ENCODE results near the gene CERK. TPM values are rescaled to one million over a fixed set of nuclear protein-coding genes. Genes with fewer than 3 reads are reported as not detected.

CERK gene
- total and polyA plus RNA-seq, 10 donors = 13.7 to 47.1 (median 34.8) TPM

GRCh38 chr22:46672731-46673130 lies 65.3 kb downstream of the CERK start:
- 61 to 81% (median 78%) methylated on average over 17 to 18 of the region's 18 CpGs for WGBS, 5 donors

GRCh38 chr22:46671824-46672432 lies 66.1 kb downstream of the CERK start:
- intact Hi-C loops (cut with DNase I; ENCODE audit: low total_unique reads) = no loop called here
- WGBS, 5 donors = 68 to 84% (median 77%) methylated on average over 17 of the region's 17 CpGs

More at GRCh38 chr22:46672731-46673130, 65.3 kb downstream of the CERK start:
- Histone ChIP-seq H3K4me3 (no peak overlapping the region), H3K36me3 (peaks cover 0 to 96% (median 36%) of the 10 kb centered on the region in 6 donors), H3K4me1 (peaks cover 10 to 43% (median 21%) of the 10 kb centered on the region in 6 donors), H3K27me3 (replicated peaks in 1 of 7) (no peaks in the 10 kb centered on the region), H3K9me3 (no peaks in the 10 kb centered on the region), H3K27ac (no peak overlapping the region)
- intact Hi-C loops (cut with DNase I; ENCODE audit: low total_unique reads) = no loop called here
- TF ChIP-seq CTCF (IDR thresholded peaks at IDR 0.05 in 8 of 11, conservative IDR thresholded peaks at IDR 0.05 in 3 of 11) (no peak), POLR2AphosphoS5 (IDR thresholded peaks at IDR 0.05) (no peak)
- DNase-seq = no peak

GRCh38 chr22:46669201-46669600 lies 68.9 kb downstream of the CERK start:
- Histone ChIP-seq H3K4me1 (peaks cover 8 to 25% (median 14%) of the 10 kb centered on the region in 6 donors), H3K27me3 (replicated peaks in 1 of 7) (no peaks in the 10 kb centered on the region), H3K36me3 (peaks cover 0 to 96% (median 57%) of the 10 kb centered on the region in 6 donors), H3K9me3 (no peaks in the 10 kb centered on the region), H3K27ac (no peak overlapping the region), H3K4me3 (no peak overlapping the region)
- intact Hi-C loops (cut with DNase I; ENCODE audit: low total_unique reads) = no loop called here
- no peak for DNase-seq
- TF ChIP-seq POLR2A (IDR thresholded peaks at IDR 0.05) = no peak
- no peak for TF ChIP-seq POLR2AphosphoS5 (IDR thresholded peaks at IDR 0.05)
- no peak for TF ChIP-seq CTCF (IDR thresholded peaks at IDR 0.05 in 8 of 11, conservative IDR thresholded peaks at IDR 0.05 in 3 of 11)
- 90 to 100% (median 92%) methylated on average over 8 to 9 of the region's 9 CpGs for whole genome bisulfite sequencing, 5 donors

More at GRCh38 chr22:46671824-46672432, 66.1 kb downstream of the CERK start:
- TF ChIP-seq POLR2AphosphoS5 (IDR thresholded peaks at IDR 0.05) (no peak), CTCF (IDR thresholded peaks at IDR 0.05 in 8 of 11, conservative IDR thresholded peaks at IDR 0.05 in 3 of 11) (no peak), POLR2A (IDR thresholded peaks at IDR 0.05) (no peak)
- Histone ChIP-seq H3K9me3 (no peaks in the 10 kb centered on the region), H3K4me3 (no peak overlapping the region), H3K4me1 (peaks cover 10 to 38% (median 21%) of the 10 kb centered on the region in 6 donors), H3K27ac (no peak overlapping the region), H3K27me3 (replicated peaks in 1 of 7) (no peaks in the 10 kb centered on the region), H3K36me3 (peaks cover 0 to 96% (median 42%) of the 10 kb centered on the region in 6 donors)
- DNase-seq = no peak

GRCh38 chr22:46668116-46668515 lies 69.9 kb downstream of the CERK start:
- peaks cover 0 to 96% (median 68%) of the 10 kb centered on the region in 6 donors for H3K36me3 ChIP-seq
- TF ChIP-seq POLR2AphosphoS5 (IDR thresholded peaks at IDR 0.05) = no peak
- no peak for TF ChIP-seq CTCF (IDR thresholded peaks at IDR 0.05 in 8 of 11, conservative IDR thresholded peaks at IDR 0.05 in 3 of 11)
- TF ChIP-seq POLR2A (IDR thresholded peaks at IDR 0.05) = no peak
- H3K27ac ChIP-seq = no peak overlapping the region
- no peaks in the 10 kb centered on the region for H3K9me3 ChIP-seq
- H3K27me3 ChIP-seq (replicated peaks in 1 of 7) = no peaks in the 10 kb centered on the region
- no peak overlapping the region for H3K4me3 ChIP-seq
- peaks cover 0 to 14% (median 4%) of the 10 kb centered on the region in 6 donors for H3K4me1 ChIP-seq
- DNase-seq = no peak
- 90 to 94% (median 91%) methylated on average over 4 to 24 of the region's 24 CpGs for WGBS, 5 donors
- intact Hi-C loops (cut with DNase I; ENCODE audit: low total_unique reads) = no loop called here

Measured in spleen (tissue), 11 donors.